ENCODE results near the gene WDR62. TPM values are rescaled to one million over a fixed set of nuclear protein-coding genes. Genes with fewer than 3 reads are reported as not detected.

The WDR62 gene
- polyA plus RNA-seq (0.35 and 0.84 TPM in 2 replicates), polyA minus RNA-seq (0.69 and 0.97 TPM in 2 replicates)

DNA sequence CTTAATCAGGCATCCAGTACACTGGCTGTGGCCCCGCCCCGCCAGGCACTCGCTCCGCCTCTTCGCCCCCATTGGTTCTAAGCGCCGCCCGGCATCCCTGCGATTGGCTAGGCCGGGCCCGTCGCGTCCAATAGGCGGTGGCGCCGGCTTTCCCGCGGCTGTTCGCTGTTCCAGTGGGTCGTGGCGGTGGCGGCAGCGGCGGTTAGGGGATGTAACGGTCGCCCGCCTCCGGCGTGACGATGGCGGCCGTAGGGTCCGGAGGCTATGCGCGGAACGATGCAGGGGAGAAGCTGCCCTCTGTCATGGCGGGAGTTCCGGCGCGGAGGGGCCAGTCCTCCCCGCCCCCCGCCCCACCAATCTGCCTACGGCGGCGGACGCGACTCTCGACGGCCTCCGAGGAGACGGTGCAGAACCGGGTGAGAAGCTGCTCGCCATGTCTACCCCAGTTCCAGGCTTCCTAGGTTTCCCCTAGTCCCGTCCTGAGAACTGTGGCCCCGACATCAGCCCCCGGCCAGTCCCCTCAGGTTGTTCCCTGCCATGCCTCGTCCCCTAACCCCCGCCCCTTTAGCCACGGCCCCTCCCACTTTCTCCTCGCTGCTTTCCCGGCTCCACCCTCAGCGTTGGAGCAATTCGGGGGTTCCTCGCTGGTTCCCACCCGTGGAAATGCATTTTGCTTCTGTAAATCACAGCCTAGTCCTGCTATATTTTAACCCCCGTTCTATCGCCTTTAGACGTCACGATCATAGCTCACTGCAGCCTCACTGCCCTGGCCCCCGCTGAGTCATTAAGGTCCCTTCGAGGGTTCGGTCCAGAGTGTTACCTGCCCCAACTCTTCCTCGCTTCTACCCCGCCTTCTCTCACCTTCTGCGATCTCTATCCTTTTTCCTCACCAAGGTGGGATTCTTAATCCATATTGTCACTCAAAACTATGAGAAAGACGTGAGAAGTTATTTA lies at the start of gene WDR62:
TSS of gene WDR62 (plus strand) at position 165 of the 954 bp plus-strand sequence. CDS start at position 240, 75 bp downstream.
- peak within 1 kb of the TSS; percentile 89 for H2AFZ ChIP-seq (ENCODE audit: low read depth, low read length)
- no peaks in the 10 kb centered on the region for H3K9me2 ChIP-seq (ENCODE audit: insufficient read depth, low read length)
- no peaks in the 10 kb centered on the region for H3F3A ChIP-seq (ENCODE audit: insufficient read depth, low read length, poor library complexity, severe bottlenecking)
- H3K9ac ChIP-seq (ENCODE audit: low read length), result peak within 1 kb of the TSS; percentile 78
- peak within 1 kb of the TSS; percentile 91 for H3K27ac ChIP-seq (ENCODE audit: low read length)
- peak within 1 kb of the TSS; percentile 85 for H3K4me3 ChIP-seq (ENCODE audit: low read length)
- H3K4me2 ChIP-seq (ENCODE audit: low read length), result peak within 1 kb of the TSS; percentile 81
- peaks cover 9% of the 10 kb centered on the region for H3K79me2 ChIP-seq (replicated peaks; ENCODE audit: insufficient read depth, low read length)
- no peaks in the 10 kb centered on the region for H3K27me3 ChIP-seq (ENCODE audit: insufficient read depth, low read depth, low read length)
- no peaks in the 10 kb centered on the region for H3K36me3 ChIP-seq (ENCODE audit: insufficient read depth, low read length)
- H3K9me3 ChIP-seq (ENCODE audit: low read length), result no peaks in the 10 kb centered on the region
- H4K20me1 ChIP-seq (ENCODE audit: insufficient read depth), result no peaks in the 10 kb centered on the region
- TF ChIP-seq MXI1 (conservative IDR thresholded peaks at IDR 0.05; ENCODE audit: poor library complexity, severe bottlenecking) (peak; percentile 100), TAF1 (IDR thresholded peaks at IDR 0.05; ENCODE audit: low read depth) (no peak), SMC3 (conservative IDR thresholded peaks at IDR 0.05; ENCODE audit: poor library complexity) (no peak), RAD21 (conservative IDR thresholded peaks at IDR 0.05) (no peak)
- TF ChIP-seq, protein P1, sequence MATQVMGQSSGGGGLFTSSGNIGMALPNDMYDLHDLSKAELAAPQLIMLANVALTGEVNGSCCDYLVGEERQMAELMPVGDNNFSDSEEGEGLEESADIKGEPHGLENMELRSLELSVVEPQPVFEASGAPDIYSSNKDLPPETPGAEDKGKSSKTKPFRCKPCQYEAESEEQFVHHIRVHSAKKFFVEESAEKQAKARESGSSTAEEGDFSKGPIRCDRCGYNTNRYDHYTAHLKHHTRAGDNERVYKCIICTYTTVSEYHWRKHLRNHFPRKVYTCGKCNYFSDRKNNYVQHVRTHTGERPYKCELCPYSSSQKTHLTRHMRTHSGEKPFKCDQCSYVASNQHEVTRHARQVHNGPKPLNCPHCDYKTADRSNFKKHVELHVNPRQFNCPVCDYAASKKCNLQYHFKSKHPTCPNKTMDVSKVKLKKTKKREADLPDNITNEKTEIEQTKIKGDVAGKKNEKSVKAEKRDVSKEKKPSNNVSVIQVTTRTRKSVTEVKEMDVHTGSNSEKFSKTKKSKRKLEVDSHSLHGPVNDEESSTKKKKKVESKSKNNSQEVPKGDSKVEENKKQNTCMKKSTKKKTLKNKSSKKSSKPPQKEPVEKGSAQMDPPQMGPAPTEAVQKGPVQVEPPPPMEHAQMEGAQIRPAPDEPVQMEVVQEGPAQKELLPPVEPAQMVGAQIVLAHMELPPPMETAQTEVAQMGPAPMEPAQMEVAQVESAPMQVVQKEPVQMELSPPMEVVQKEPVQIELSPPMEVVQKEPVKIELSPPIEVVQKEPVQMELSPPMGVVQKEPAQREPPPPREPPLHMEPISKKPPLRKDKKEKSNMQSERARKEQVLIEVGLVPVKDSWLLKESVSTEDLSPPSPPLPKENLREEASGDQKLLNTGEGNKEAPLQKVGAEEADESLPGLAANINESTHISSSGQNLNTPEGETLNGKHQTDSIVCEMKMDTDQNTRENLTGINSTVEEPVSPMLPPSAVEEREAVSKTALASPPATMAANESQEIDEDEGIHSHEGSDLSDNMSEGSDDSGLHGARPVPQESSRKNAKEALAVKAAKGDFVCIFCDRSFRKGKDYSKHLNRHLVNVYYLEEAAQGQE (IDR thresholded peaks at IDR 0.05; ENCODE audit: borderline replicate concordance), result no peak

DNA sequence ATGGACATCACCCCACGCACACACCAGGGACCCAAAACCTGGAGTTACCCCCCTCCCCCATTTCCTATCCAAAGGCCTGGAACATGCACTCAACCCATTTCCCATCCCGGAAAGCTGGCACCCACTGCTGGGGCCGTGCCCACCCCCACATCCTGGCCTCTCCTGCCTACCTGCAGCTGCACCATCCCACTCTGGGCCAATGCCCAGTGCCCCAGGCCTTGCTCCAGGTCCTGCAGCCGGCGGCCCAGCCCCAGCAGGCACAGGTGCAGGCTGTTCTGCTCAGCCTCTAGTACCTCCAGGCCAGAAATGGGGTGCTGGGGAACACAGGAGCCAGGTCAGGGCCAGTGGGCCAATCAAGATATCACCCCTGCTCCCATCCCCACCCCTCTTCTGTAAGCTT lies 47.7 kb upstream of the WDR62 start:
- Histone ChIP-seq H2AFZ (ENCODE audit: low read depth, low read length) (no peak overlapping the region), H3K9ac (ENCODE audit: low read length) (no peak overlapping the region), H3K27ac (ENCODE audit: low read length) (no peak overlapping the region), H3K4me2 (ENCODE audit: low read length) (no peak overlapping the region), H4K20me1 (ENCODE audit: insufficient read depth) (no peaks in the 10 kb centered on the region), H3K9me2 (ENCODE audit: insufficient read depth, low read length) (no peaks in the 10 kb centered on the region), H3F3A (ENCODE audit: insufficient read depth, low read length, poor library complexity, severe bottlenecking) (no peaks in the 10 kb centered on the region), H3K9me3 (ENCODE audit: low read length) (no peaks in the 10 kb centered on the region), H3K36me3 (ENCODE audit: insufficient read depth, low read length) (no peaks in the 10 kb centered on the region), H3K4me3 (ENCODE audit: low read length) (no peak overlapping the region), H3K27me3 (ENCODE audit: insufficient read depth, low read depth, low read length) (peaks cover 7% of the 10 kb centered on the region), H3K79me2 (replicated peaks; ENCODE audit: insufficient read depth, low read length) (no peaks in the 10 kb centered on the region)
- TF ChIP-seq EZH2 (IDR thresholded peaks at IDR 0.05; ENCODE audit: borderline replicate concordance, insufficient read depth, low read length, poor library complexity, severe bottlenecking) (no peak), SMC3 (conservative IDR thresholded peaks at IDR 0.05; ENCODE audit: poor library complexity) (no peak), RAD21 (conservative IDR thresholded peaks at IDR 0.05) (no peak), TAF1 (IDR thresholded peaks at IDR 0.05; ENCODE audit: low read depth) (no peak), MXI1 (conservative IDR thresholded peaks at IDR 0.05; ENCODE audit: poor library complexity, severe bottlenecking) (no peak), POLR2AphosphoS5 (IDR thresholded peaks at IDR 0.05) (no peak), EP300 (conservative IDR thresholded peaks at IDR 0.05; ENCODE audit: poor library complexity, severe bottlenecking) (no peak)
- TF ChIP-seq, protein P2, sequence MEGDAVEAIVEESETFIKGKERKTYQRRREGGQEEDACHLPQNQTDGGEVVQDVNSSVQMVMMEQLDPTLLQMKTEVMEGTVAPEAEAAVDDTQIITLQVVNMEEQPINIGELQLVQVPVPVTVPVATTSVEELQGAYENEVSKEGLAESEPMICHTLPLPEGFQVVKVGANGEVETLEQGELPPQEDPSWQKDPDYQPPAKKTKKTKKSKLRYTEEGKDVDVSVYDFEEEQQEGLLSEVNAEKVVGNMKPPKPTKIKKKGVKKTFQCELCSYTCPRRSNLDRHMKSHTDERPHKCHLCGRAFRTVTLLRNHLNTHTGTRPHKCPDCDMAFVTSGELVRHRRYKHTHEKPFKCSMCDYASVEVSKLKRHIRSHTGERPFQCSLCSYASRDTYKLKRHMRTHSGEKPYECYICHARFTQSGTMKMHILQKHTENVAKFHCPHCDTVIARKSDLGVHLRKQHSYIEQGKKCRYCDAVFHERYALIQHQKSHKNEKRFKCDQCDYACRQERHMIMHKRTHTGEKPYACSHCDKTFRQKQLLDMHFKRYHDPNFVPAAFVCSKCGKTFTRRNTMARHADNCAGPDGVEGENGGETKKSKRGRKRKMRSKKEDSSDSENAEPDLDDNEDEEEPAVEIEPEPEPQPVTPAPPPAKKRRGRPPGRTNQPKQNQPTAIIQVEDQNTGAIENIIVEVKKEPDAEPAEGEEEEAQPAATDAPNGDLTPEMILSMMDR (IDR thresholded peaks at IDR 0.05; ENCODE audit: poor library complexity, severe bottlenecking), result no peak
- TF ChIP-seq, protein P1 (IDR thresholded peaks at IDR 0.05; ENCODE audit: borderline replicate concordance), result no peak

All from neural cell (in vitro differentiated cells).